ENCODE data around the gene METAP1D. TPM values are rescaled to one million over a fixed set of nuclear protein-coding genes. Genes with fewer than 3 reads are reported as not detected.

The METAP1D gene
- total RNA-seq, 1 donor from 2014 or later = 8.3 TPM

DNA sequence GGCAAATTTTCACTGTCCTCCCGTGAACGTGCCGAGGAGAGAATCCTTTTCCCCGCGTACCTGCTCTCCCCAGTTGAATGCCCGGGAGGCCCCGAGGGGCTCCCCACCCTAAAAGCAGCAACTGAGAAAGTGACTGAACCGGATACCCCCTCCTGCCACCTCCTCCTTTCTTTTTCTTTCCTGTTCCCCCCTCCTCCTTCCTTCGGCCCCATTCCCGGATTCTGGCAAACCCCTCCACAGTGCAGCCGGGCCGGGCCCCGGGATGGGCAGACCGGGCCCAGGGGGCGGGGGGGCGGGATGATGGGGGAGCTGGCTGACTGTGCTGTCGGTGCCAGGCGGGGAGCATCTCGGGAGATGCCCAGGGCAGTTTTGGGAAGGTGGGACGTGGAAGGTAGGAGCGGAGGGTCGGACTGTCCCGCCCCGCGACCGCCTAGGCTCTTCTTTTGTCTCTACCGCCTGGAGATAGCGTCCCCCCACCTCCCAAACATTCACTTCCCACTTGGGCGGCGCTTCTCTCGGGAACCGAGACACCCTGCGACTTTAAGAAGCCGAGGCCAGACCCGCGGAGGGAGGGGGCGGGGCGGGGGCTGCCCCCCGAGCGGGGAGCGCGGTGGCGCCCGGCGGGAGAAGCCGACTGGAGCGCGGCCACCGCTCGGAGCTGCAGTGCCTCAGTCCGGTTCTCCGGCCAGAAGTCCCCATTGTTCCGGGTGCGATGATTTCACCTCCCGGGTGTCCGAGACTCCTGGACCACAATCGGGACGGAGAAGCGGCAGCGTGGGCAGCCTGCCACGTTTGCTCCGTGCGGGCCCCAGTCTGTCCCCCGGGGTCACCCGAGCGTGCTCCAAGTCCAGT is 94.8 kb downstream of the METAP1D start:
- no peaks in the 10 kb centered on the region for H3K36me3 Mint-ChIP-seq (ENCODE audit: insufficient read depth)
- peaks cover 89% of the 10 kb centered on the region for H3K27me3 Mint-ChIP-seq
- no peak for DNase-seq (ENCODE audit: low spot score, unreplicated experiment)
- TF ChIP-seq, protein P1, sequence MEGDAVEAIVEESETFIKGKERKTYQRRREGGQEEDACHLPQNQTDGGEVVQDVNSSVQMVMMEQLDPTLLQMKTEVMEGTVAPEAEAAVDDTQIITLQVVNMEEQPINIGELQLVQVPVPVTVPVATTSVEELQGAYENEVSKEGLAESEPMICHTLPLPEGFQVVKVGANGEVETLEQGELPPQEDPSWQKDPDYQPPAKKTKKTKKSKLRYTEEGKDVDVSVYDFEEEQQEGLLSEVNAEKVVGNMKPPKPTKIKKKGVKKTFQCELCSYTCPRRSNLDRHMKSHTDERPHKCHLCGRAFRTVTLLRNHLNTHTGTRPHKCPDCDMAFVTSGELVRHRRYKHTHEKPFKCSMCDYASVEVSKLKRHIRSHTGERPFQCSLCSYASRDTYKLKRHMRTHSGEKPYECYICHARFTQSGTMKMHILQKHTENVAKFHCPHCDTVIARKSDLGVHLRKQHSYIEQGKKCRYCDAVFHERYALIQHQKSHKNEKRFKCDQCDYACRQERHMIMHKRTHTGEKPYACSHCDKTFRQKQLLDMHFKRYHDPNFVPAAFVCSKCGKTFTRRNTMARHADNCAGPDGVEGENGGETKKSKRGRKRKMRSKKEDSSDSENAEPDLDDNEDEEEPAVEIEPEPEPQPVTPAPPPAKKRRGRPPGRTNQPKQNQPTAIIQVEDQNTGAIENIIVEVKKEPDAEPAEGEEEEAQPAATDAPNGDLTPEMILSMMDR (IDR thresholded peaks at IDR 0.05; ENCODE audit: unreplicated experiment) = no peak
- H3K4me1 Mint-ChIP-seq (ENCODE audit: low read depth) = peaks cover 12% of the 10 kb centered on the region
- no peak overlapping the region for H3K4me3 Mint-ChIP-seq (ENCODE audit: low read depth)
- H3K27ac Mint-ChIP-seq = no peak overlapping the region
- H3K9me3 Mint-ChIP-seq (ENCODE audit: low read depth) = no peaks in the 10 kb centered on the region

DNA sequence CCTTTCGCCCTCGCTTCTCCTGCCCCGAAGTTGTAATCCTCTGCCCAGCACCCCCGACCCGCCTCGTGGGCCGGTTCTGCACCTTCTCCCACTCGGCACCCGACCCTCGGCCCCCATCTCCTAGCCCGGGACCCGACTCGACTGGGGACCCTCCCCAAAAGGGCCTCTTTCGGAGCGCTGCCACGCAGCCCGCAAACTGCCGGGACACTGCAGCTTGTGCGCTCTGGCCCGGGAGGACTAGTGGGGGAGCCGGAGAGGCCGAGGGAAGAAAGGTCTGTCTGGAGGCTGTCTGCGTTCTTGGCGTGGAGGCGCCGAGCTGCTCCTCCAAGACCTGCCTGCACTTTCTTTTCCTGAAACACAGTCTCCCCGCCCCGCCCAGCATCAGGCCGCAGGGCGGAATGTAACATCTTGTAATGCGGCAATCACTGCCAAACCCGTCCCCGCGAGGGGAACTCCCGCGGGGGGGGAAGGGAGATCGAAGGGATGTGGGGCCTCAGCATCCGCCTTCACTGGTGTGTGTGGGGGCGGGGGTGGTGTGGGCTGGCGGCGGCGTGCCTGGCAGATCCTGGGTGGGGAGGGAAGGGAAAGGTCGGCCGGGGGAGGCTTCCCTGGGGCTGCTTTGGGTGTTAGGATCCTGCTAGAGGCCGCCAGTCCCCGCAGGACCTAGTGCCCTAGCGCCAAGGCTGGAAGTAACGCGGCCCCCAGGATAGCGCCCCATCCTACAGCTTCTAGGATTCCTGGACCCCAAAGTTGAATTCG is 95.6 kb downstream of the METAP1D start:
- TF ChIP-seq, protein P1 (IDR thresholded peaks at IDR 0.05; ENCODE audit: unreplicated experiment) = no peak
- Mint-ChIP-seq H3K27me3 (peaks cover 85% of the 10 kb centered on the region), H3K4me1 (ENCODE audit: low read depth) (peaks cover 12% of the 10 kb centered on the region), H3K36me3 (ENCODE audit: insufficient read depth) (no peaks in the 10 kb centered on the region), H3K9me3 (ENCODE audit: low read depth) (no peaks in the 10 kb centered on the region), H3K27ac (peak overlapping the region; percentile 71), H3K4me3 (ENCODE audit: low read depth) (peak overlapping the region; percentile 54)
- no peak for DNase-seq (ENCODE audit: low spot score, unreplicated experiment)

DNA sequence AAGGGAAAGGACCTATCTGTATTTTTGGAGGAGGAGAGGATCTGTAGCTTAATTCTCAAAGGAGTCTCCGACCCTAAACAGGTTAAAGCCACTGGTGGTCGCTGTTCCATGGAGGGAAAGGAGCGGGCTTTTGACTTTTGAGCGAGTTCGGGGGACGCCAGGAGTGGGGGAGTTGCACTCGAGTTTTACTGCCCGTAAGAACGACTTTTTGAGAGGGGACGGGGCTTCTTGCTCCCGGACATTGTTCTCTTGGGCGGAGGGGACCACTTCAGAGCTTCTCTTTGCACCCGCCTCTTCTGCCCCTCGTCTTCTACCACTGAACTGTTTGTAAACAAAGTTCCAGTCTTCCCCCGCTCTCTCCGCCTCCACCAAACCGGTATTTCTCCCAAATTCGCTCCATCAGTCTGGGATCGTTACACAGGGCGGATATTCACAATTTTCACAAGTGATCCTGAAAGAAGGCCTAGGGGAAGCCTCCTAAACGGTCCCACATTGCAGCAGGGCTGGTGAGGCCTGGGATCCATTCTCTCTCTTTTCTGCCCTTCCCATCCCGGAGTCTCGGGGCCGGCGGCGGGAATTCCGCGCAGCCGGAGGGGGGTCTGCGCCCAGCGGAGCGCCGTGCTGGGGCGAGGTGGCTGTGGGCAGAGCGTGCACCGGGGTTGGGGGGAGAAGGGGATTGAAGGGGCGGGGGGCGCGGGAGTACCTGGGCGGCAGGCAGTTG is 96.3 kb downstream of the METAP1D start:
- Mint-ChIP-seq H3K4me3 (ENCODE audit: low read depth) (peak overlapping the region; percentile 35), H3K27me3 (peaks cover 83% of the 10 kb centered on the region)

DNA sequence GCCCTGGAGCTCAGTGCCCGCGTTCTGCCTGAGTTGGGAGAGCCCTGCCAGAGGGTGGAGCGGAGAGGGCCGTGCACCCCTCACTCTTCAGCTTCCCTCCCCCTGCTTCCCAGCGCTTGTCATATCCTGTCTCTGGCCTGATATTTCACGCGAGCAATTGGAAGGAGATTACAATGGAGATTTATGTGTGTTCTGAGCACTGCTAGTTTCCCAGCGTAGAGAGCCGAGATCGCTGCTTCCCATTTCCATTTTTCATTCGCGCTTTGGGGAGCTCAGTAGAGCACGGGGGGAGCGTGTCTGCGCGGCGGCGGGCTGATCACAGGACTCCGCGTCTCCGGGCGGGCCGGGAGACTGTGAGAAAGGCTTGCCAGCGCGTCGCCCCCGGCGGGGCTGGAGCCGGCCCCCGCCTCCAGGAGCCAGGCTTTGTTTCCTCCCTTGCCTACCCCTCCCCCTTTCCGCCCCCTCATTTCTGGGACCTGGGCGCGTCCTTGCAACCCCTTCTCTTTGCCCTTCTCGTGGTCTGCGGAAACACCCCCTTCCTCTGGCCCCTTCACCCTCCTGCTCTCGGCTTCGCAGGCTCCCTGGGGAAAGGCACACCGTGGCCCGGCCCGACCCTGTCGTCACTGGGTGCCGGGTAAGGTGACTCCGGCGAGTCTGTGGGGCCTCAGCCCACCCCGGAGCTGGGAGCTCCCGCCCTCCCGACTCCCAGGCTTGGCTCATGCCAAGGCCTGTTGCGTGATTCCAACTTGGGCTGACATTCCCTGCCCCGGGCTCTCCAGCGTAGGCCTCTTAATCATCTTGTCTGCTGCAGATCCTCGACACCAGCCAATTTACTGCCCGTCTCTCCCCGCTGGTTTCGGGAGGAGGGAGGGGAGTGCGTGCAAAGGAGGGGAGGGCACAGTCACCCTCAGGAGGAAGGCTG is 97.1 kb downstream of the METAP1D start:
- H3K36me3 Mint-ChIP-seq (ENCODE audit: insufficient read depth) = no peaks in the 10 kb centered on the region
- H3K27me3 Mint-ChIP-seq = peaks cover 84% of the 10 kb centered on the region
- TF ChIP-seq, protein P1 (IDR thresholded peaks at IDR 0.05; ENCODE audit: unreplicated experiment) = no peak
- no peak for DNase-seq (ENCODE audit: low spot score, unreplicated experiment)
- peak overlapping the region; percentile 64 for H3K27ac Mint-ChIP-seq
- peak overlapping the region; percentile 31 for H3K4me3 Mint-ChIP-seq (ENCODE audit: low read depth)
- H3K9me3 Mint-ChIP-seq (ENCODE audit: low read depth) = no peaks in the 10 kb centered on the region
- H3K4me1 Mint-ChIP-seq (ENCODE audit: low read depth) = peaks cover 14% of the 10 kb centered on the region

More for the DNA sequence above, 96.3 kb downstream of the METAP1D start:
- no peak for DNase-seq (ENCODE audit: low spot score, unreplicated experiment)
- Mint-ChIP-seq H3K36me3 (ENCODE audit: insufficient read depth) (no peaks in the 10 kb centered on the region), H3K4me1 (ENCODE audit: low read depth) (peaks cover 14% of the 10 kb centered on the region), H3K9me3 (ENCODE audit: low read depth) (no peaks in the 10 kb centered on the region), H3K27ac (peak overlapping the region; percentile 45)
- TF ChIP-seq, protein P1 (IDR thresholded peaks at IDR 0.05; ENCODE audit: unreplicated experiment) = peak; percentile 38

Data from progenitor cell of endocrine pancreas (in vitro differentiated cells).